ENCODE measurements around the gene ICA1. TPM values are rescaled to one million over a fixed set of nuclear protein-coding genes. Genes with fewer than 3 reads are reported as not detected.

ICA1 gene
- total RNA-seq, 4 donors from 2014 or later = 4.1 to 7.4 (median 5.8) TPM

DNA sequence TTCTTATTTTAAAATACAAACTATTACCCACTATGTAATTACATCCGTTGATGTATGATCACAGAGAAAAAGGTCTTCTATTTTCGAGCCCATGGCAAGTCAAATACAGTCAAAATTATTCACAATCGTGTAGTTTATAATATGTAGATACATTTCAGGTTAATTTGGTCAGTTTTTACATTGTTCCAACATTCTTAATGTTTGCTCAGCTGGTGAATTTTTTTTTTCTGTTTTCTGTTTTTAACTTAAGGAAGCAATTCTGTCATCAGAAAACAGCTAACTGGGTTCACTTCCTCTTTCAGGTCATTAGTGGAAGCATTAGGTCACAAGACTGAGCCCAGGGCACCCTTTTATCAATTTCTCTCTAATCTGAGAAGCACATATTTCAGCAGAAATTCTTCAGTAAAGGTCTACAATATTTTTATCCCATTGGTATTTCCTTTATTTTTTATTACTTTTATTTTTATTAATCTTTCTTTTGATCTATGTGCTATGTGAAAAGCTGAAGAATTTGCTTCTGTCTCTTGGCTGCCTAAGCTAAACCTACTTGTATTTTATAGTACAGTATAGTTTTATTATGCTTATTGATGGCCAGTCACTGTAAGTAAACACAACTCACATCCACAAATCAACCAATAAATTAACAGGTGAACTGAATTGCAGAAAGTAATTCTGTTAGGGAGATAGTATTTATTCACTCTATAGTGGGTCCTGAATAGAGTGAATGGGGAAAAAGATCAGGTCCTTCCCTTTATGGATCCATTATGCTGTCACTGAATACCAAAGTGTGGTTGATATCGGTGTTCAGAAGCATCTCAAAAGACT lies 84.6 kb downstream of the ICA1 start:
- intact Hi-C loops (cut with DNase I) = no loop called here
- no peak for DNase-seq (ENCODE audit: extremely low spot score)

DNA sequence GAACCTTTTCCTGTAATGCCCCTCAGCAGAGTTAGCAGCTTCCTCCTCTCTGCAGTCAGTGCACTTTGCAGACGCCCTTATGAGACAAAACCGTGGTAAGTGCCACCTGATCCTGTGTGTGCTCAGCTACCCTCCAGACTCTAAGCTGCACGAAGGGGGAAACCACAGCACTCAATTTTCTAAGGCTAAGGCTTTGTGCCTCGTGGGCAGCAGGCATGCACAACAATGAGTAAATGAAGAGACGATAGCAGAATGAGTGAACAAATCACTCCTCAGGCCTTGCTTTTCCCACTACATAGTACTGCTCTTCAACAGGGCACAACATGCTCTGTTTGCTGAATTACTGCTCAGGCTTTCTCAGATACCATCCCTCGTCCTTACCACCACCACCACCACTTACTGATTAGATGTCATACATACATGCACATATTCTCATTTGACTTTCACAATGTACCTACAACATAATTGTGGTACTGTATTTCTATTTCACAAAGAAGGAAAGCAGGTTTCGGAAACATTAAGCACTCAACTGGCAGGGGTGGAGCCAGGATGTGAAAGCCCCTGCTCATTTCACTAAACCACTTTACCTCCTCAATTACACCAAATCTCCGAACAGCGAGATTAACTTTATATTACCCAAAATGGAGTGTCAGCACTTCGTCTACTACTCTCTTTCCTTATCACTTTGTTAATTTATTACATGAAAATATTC lies 85.4 kb downstream of the ICA1 start:
- TF ChIP-seq EP300 (IDR thresholded peaks at IDR 0.05) (no peak), POLR2A (IDR thresholded peaks at IDR 0.05; ENCODE audit: low read depth) (no peak), POLR2AphosphoS5 (IDR thresholded peaks at IDR 0.05) (no peak), CTCF (IDR thresholded peaks at IDR 0.05) (no peak)
- WGBS = 73% methylated on average over 10 of the region's 10 CpGs
- Histone ChIP-seq H3K4me1 (peaks cover 0 to 11% (median 3%) of the 10 kb centered on the region in 4 donors), H3K27ac (replicated peaks in 1 of 4) (no peak overlapping the region), H3K36me3 (no peaks in the 10 kb centered on the region), H3K27me3 (no peaks in the 10 kb centered on the region), H3K9me3 (no peaks in the 10 kb centered on the region), H3K4me3 (no peak overlapping the region)
- intact Hi-C loops (cut with DNase I) = no loop called here
- no peak for DNase-seq (ENCODE audit: extremely low spot score)

More for the DNA sequence above, 84.6 kb downstream of the ICA1 start:
- 77% methylated on average over 4 of the region's 4 CpGs for WGBS
- Histone ChIP-seq H3K4me3 (no peak overlapping the region), H3K4me1 (peaks cover 0 to 11% (median 3%) of the 10 kb centered on the region in 4 donors), H3K9me3 (no peaks in the 10 kb centered on the region), H3K27me3 (no peaks in the 10 kb centered on the region), H3K27ac (replicated peaks in 1 of 4) (no peak overlapping the region), H3K36me3 (no peaks in the 10 kb centered on the region)
- TF ChIP-seq EP300 (IDR thresholded peaks at IDR 0.05) (no peak), POLR2A (IDR thresholded peaks at IDR 0.05; ENCODE audit: low read depth) (no peak), CTCF (IDR thresholded peaks at IDR 0.05) (no peak), POLR2AphosphoS5 (IDR thresholded peaks at IDR 0.05) (no peak)

- Histone ChIP-seq H3K36me3 (no peaks in the 10 kb centered on the region), H3K9me3 (no peaks in the 10 kb centered on the region), H3K27me3 (no peaks in the 10 kb centered on the region), H3K4me3 (no peak overlapping the region), H3K4me1 (peaks cover 0 to 11% (median 3%) of the 10 kb centered on the region in 4 donors), H3K27ac (replicated peaks in 1 of 4) (no peak overlapping the region)
- WGBS = 82% methylated on average over 6 of the region's 6 CpGs
- intact Hi-C loops (cut with DNase I) = no loop called here
- TF ChIP-seq CTCF (IDR thresholded peaks at IDR 0.05) = no peak
- no peak for TF ChIP-seq POLR2AphosphoS5 (IDR thresholded peaks at IDR 0.05)
- no peak for TF ChIP-seq EP300 (IDR thresholded peaks at IDR 0.05)
- TF ChIP-seq POLR2A (IDR thresholded peaks at IDR 0.05; ENCODE audit: low read depth) = no peak
- no peak for DNase-seq (ENCODE audit: extremely low spot score)
Measured at GRCh38 chr7:8175929-8176369, 86.0 kb downstream of the ICA1 start.

DNA sequence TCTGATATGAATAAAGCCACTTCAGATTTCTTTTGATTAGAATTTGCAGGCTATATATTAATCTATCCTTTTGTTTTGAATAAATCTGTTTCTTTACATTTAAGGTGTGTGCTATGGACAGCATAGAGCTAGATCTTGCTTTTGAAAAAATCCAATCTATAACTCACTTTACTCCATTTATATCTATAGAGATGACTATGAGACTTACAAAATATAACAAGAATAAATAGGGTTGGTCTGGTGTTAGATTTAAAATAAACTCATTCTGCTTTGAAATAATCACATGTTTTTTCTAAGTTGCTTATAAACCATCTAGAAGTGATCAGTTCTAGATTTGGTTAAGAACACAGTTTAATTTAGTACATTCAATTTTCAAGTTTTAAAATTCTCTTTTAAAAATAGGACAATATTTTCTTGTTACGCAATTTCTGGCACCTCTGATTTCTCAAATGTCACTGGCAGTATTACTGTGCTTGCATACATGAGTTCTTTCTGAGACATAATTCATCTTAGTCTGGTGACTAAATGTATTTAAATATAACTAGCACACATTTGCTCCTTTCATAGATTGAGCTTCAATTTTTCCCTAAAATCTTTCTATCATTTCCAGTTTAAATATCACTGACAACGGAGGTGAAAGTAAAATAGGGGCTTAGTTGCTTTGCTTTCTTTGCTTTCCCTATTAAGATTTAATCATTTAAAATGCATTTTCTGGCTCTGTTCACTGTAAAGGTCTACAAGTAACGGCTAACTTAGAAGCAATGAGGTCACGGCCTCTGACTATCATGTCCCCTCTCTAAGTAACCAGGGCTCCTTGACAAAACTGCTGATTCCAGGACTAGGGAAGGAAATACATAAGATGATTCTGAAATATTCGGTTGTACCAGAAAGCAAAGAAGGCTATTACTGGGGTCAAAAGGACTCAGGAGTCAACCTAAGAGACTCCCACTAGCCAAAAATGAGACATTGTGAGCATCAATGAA lies 89.3 kb downstream of the ICA1 start:
- 74% methylated on average over 5 of the region's 5 CpGs for WGBS
- Histone ChIP-seq H3K9me3 (no peaks in the 10 kb centered on the region), H3K4me3 (no peak overlapping the region), H3K27me3 (no peaks in the 10 kb centered on the region), H3K27ac (replicated peaks in 1 of 4) (no peak overlapping the region), H3K4me1 (peaks cover 0 to 6% (median 1%) of the 10 kb centered on the region in 4 donors), H3K36me3 (no peaks in the 10 kb centered on the region)
- TF ChIP-seq POLR2AphosphoS5 (IDR thresholded peaks at IDR 0.05) (no peak), CTCF (IDR thresholded peaks at IDR 0.05) (no peak), POLR2A (IDR thresholded peaks at IDR 0.05; ENCODE audit: low read depth) (no peak), EP300 (IDR thresholded peaks at IDR 0.05) (no peak)
- DNase-seq (ENCODE audit: extremely low spot score) = no peak
- intact Hi-C loops (cut with DNase I) = no loop called here

All from esophagus muscularis mucosa (tissue), 4 donors.